Large intestine (tissue), 3 donors: ENCODE measurements around the gene GRM7. TPM values are rescaled to one million over a fixed set of nuclear protein-coding genes. Genes with fewer than 3 reads are reported as not detected.

Source experiments
- DNase-seq, 2 donors: peaks; one replicate each; pipeline versions ENCODE4 v3.0.0 to v3.0.0-alpha.2; 2013
- H3K27ac ChIP-seq: one replicate; pipeline ENCODE4 v1.5.1; 2013; ENCODE audit warnings: low read length
- H3K27me3 ChIP-seq: 2 replicates; pipeline ENCODE4 v1.6.1; 2013; ENCODE audit warnings: low read length; ENCODE audit not compliant: control insufficient read depth, insufficient read depth
- H3K36me3 ChIP-seq: 2 replicates; pipeline ENCODE4 v1.6.1; 2013; ENCODE audit warnings: low read length; ENCODE audit not compliant: control insufficient read depth, insufficient read depth
- H3K4me1 ChIP-seq: one replicate; pipeline ENCODE4 v1.6.1; 2013; ENCODE audit warnings: low read length; ENCODE audit not compliant: control insufficient read depth, insufficient read depth
- H3K4me3 ChIP-seq: one replicate; pipeline ENCODE4 v1.5.1; 2013; ENCODE audit warnings: low read length
- H3K9me3 ChIP-seq: one replicate; pipeline ENCODE4 v1.6.1; 2013; ENCODE audit warnings: mild to moderate bottlenecking, low read depth, low read length, moderate library complexity; ENCODE audit not compliant: control insufficient read depth
- WGBS: methylation state at CpG from one replicate; pipeline ENCODE4 v1.1.5; 2013; ENCODE audit warnings: low lambda C conversion rate; ENCODE audit not compliant: insufficient coverage; 5-methylcytosine and 5-hydroxymethylcytosine counted together
- polyA plus RNA-seq: library from polyadenylated mRNA; unstranded; fragments of 120-200 nt; gene quantifications from one replicate; pipeline ENCODE4 v1.2.1, GENCODE V29; 2013

Gene GRM7
- polyA plus RNA-seq, 1 donor = 0.36 TPM

DNA sequence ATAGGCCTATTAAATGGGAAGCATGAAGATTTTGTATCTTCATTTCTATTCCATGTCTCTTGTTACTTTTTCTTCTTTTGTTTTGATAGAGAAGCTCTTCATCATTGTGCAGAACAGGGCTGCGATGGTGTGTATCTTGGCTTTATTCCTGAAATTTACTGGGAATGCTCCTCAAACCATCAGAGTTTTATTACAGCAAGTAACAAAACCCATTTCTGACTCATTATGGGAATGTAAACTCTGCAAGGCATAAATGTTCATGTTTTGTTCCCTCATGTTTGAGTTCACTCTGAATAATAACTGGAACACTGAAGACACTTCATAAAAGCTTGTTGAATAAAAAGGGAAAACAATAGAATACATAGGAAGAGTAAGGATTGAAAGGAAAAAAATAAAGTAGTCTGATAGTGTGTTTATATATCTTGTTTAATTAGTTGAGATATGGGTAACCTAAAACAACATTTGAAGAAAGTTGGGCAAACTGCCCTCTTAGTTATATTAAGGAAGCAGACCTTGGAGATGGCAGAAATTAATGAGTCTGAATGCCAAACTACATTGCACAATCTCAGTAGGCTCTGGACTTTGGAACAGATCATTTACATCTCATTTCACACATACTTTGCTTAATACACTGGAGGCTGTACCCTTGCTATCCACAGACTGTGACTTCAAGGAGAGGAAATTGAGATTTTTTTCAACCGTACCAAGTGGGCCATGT lies 521.5 kb downstream of the GRM7 start:
- no peaks in the 10 kb centered on the region for H3K36me3 ChIP-seq
- no peaks in the 10 kb centered on the region for H3K27me3 ChIP-seq
- H3K27ac ChIP-seq = no peak overlapping the region
- no CpG with 5 or more reads among the region's 2 CpGs for WGBS
- H3K4me3 ChIP-seq = no peak overlapping the region
- H3K4me1 ChIP-seq = no peaks in the 10 kb centered on the region
- peak in 1 of 2 donors; percentile 2 for DNase-seq
- no peaks in the 10 kb centered on the region for H3K9me3 ChIP-seq

GRCh38 chr3:7385635-7386034 lies 524.7 kb downstream of the GRM7 start:
- Histone ChIP-seq H3K4me3 (no peak overlapping the region), H3K4me1 (no peaks in the 10 kb centered on the region), H3K36me3 (no peaks in the 10 kb centered on the region), H3K9me3 (no peaks in the 10 kb centered on the region), H3K27ac (no peak overlapping the region), H3K27me3 (no peaks in the 10 kb centered on the region)
- DNase-seq = no peak
- no CpG with 5 or more reads among the region's 2 CpGs for WGBS

DNA sequence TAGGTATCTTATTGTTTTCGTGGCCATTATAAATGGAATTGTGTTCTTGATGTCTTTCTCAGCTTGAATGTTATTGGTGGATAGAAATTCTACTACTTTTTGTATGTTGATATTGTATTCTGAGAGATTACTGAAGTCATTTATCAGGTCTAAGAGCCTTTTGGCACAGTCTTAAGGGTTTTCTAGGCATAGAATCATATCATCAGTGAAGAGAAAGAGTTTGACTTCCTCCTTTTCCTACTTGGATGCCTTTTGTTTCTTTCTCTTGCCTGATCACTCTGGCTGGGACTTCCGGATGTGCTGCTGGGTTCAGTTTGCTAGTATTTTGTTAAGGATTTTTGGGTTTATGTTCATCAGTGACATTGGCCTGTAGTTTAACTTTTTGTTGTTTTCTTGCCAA lies 527.1 kb downstream of the GRM7 start:
- Histone ChIP-seq H3K4me3 (no peak overlapping the region), H3K36me3 (no peaks in the 10 kb centered on the region), H3K4me1 (no peaks in the 10 kb centered on the region), H3K27ac (no peak overlapping the region), H3K9me3 (no peaks in the 10 kb centered on the region), H3K27me3 (no peaks in the 10 kb centered on the region)
- no CpG with 5 or more reads among the region's 2 CpGs for WGBS
- DNase-seq = no peak

- DNase-seq = no peak
- no peaks in the 10 kb centered on the region for H3K36me3 ChIP-seq
- H3K4me3 ChIP-seq = no peak overlapping the region
- no CpG with 5 or more reads among the region's 1 CpG for WGBS
- H3K4me1 ChIP-seq = no peaks in the 10 kb centered on the region
- no peak overlapping the region for H3K27ac ChIP-seq
- H3K27me3 ChIP-seq = no peaks in the 10 kb centered on the region
- no peaks in the 10 kb centered on the region for H3K9me3 ChIP-seq
Observed at GRCh38 chr3:7392206-7392605, 531.3 kb downstream of the GRM7 start.

DNA sequence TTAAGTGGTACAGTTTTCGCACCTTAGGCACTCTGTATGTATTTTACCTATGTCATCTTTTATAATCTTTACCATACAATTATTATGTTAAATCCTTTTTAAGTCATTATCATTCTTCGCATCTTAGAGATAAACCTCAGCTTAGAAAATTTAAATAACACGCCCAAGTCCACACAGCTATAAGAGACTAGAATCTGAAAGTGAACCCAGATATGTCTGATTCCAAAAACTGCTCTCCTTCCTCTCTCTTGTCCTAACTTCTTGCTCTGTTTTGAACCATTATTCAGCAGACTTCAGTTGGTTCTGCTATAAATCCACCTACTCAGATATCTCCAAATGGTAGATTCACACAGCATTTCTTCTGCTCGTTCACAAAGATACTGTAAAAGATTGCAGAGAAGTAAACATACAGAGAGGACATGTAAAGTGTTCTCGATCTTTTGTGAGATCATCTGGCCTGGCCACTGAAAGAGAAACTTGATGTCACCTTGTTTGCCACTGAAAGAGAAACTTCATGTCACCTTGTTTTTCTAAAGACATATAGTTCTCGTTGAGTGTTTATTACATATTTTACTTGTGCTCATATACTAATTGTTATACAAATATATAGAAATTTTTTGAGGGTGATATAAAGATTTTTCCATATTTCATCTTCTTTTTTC lies 533.2 kb downstream of the GRM7 start:
- H3K4me3 ChIP-seq = no peak overlapping the region
- H3K27ac ChIP-seq = no peak overlapping the region
- no peaks in the 10 kb centered on the region for H3K9me3 ChIP-seq
- no peaks in the 10 kb centered on the region for H3K4me1 ChIP-seq
- WGBS = 90% methylated on average over 2 of the region's 6 CpGs
- H3K36me3 ChIP-seq = no peaks in the 10 kb centered on the region
- no peaks in the 10 kb centered on the region for H3K27me3 ChIP-seq
- no peak for DNase-seq

GRCh38 chr3:7396534-7396933 lies 535.6 kb downstream of the GRM7 start:
- no peaks in the 10 kb centered on the region for H3K36me3 ChIP-seq
- 100% methylated on average over 1 of the region's 2 CpGs for WGBS
- no peak for DNase-seq
- H3K27me3 ChIP-seq = no peaks in the 10 kb centered on the region
- H3K27ac ChIP-seq = no peak overlapping the region
- H3K4me3 ChIP-seq = no peak overlapping the region
- H3K9me3 ChIP-seq = no peaks in the 10 kb centered on the region
- H3K4me1 ChIP-seq = no peaks in the 10 kb centered on the region

- no peak for DNase-seq
- no peak overlapping the region for H3K27ac ChIP-seq
- H3K27me3 ChIP-seq = no peaks in the 10 kb centered on the region
- H3K4me1 ChIP-seq = no peaks in the 10 kb centered on the region
- H3K36me3 ChIP-seq = no peaks in the 10 kb centered on the region
- H3K9me3 ChIP-seq = no peaks in the 10 kb centered on the region
- 100% methylated on average over 2 of the region's 2 CpGs for WGBS
- no peak overlapping the region for H3K4me3 ChIP-seq
Observed at GRCh38 chr3:7397097-7397496, 536.2 kb downstream of the GRM7 start.

DNA sequence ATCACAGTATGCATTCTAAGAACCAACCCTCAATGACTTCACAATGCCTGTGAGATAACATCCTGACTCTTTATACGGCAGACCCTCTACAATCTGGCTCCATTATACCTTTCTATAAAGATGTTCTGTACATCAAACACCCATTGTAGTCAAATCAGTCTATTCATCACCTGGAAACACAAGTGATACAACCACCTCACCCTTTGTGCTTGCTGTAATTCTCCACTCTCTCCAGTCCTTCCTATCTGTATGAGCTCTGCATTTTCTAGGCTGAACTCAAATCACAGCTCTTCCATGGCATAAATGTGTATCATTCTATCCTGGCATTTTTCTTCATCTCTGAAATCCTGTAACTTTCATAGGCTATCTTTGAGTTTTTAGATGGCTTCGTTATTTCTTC lies 539.4 kb downstream of the GRM7 start:
- H3K4me3 ChIP-seq = no peak overlapping the region
- DNase-seq = no peak
- no peak overlapping the region for H3K27ac ChIP-seq
- WGBS = 100% methylated on average over 1 of the region's 2 CpGs
- no peaks in the 10 kb centered on the region for H3K27me3 ChIP-seq
- no peaks in the 10 kb centered on the region for H3K4me1 ChIP-seq
- H3K36me3 ChIP-seq = no peaks in the 10 kb centered on the region
- H3K9me3 ChIP-seq = no peaks in the 10 kb centered on the region

- WGBS = 100% methylated on average over 1 of the region's 1 CpG
- H3K4me1 ChIP-seq = no peaks in the 10 kb centered on the region
Observed at GRCh38 chr3:7401418-7401817, 540.5 kb downstream of the GRM7 start.

DNA sequence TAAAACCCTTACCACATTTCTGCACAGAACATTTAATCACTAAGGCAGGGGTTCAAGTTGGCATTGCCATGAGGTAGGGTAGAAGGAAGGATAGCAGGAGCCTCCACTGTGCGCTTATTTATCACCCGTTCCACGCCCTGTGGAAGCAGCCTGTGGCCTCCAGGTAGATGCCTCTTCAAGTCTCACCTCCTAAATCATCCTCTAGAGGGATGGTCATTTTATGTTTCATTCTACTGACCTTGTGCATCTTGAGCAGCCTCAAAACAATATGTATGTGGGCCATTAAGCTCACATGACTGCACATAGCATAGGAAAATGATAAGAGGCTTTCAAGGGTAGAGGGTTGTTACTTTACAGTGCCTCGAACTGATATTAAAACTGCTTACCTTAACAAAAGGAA lies 546.2 kb downstream of the GRM7 start:
- no CpG with 5 or more reads among the region's 4 CpGs for WGBS

More at GRCh38 chr3:7401418-7401817, 540.5 kb downstream of the GRM7 start:
- H3K27ac ChIP-seq = no peak overlapping the region
- H3K36me3 ChIP-seq = no peaks in the 10 kb centered on the region
- H3K4me3 ChIP-seq = no peak overlapping the region
- no peak for DNase-seq
- no peaks in the 10 kb centered on the region for H3K9me3 ChIP-seq
- H3K27me3 ChIP-seq = no peaks in the 10 kb centered on the region

GRCh38 chr3:7410782-7411181 lies 549.9 kb downstream of the GRM7 start:
- DNase-seq = no peak
- Histone ChIP-seq H3K9me3 (no peaks in the 10 kb centered on the region), H3K27me3 (no peaks in the 10 kb centered on the region), H3K4me1 (no peaks in the 10 kb centered on the region), H3K36me3 (no peaks in the 10 kb centered on the region), H3K27ac (no peak overlapping the region), H3K4me3 (no peak overlapping the region)
- 100% methylated on average over 2 of the region's 4 CpGs for WGBS

More for the DNA sequence above, 546.2 kb downstream of the GRM7 start:
- H3K4me1 ChIP-seq = no peaks in the 10 kb centered on the region
- H3K9me3 ChIP-seq = no peaks in the 10 kb centered on the region
- H3K27ac ChIP-seq = no peak overlapping the region
- H3K4me3 ChIP-seq = no peak overlapping the region
- no peak for DNase-seq
- H3K36me3 ChIP-seq = no peaks in the 10 kb centered on the region
- H3K27me3 ChIP-seq = no peaks in the 10 kb centered on the region
